ENCODE measurements around the gene TTC34.

The TTC34 gene

DNA sequence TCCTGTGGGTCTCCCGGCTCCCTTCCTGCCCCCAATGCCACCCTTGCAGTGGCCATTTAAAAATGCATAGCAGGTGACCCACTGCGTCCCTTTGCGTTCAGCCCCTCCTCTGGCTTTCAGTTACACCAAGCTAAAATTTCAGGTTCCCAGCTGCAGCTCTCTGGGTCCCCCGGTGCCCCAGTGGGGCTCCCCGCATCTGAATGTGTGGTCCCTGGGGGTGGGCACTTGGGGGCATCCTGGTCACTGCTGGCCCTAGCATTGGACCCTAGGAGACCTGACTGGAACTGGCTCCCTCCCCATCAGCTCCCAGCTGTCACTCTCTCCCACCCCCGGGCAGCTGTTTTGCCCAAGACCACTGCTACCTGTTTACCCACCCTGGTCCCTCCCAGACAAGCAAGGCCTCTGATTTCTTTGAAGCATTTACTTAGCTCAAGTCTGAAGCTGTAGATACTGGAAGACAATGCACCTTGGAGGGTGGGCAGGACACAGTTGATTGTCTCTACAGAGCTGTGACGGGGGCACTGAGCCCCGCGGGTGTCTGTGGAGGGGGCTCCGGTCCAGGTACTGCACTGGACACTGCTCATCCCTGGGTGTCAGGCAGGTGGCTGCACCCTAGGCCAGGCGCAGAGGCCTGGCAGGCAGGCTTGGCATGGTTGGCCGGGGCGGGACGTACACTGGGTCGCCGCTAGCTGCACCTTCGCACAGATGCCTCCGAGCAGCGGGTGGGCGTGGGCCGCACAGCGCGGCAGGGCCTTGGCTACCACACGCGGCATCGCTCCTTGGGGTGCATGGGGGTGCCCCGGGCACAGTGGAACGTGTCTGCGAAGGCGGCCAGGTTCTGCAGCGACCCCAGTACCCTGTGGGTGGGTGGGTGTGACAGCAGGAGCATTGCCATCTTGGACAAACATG lies 211.0 kb downstream of the TTC34 start:
- no peak for DNase-seq (ENCODE audit: low read depth)

DNA sequence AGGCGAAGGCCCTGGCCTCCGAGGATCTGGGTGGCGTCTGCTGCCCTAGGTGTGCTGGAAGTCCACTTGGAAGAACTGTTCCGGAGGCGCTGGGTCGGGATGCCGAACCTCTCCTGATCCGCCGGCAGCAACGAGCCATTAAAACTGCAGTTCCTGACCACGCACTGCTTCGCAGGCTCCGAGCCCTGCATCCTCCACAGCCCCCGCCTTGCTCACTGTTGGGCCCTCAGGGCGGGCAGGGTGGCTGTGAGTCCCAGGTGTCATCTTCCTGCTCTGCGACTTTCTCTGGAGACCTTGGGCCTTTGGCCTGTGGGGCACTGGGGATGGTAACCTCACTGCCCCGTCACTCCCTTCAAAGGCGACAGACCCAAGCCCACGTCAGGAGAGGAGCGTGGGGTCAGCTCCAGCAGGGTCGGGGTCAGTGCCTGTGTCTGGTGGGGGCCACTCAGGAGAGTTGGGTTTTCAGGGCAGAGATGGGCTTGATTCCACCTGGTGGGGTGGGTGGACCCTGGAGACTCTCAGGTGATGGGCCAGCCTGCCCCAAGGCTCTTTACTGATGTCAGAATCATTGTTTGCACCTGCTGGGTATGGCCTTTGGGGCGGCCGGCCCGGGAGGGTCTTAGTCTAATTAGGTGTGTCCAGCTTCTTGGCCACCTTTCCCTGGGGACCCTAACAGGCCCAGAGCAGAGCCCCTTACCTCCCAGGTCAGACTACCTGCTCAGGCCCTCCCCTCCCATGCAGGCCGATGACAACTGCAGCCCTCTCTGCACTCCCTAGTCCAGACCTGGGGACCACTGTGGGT lies 211.9 kb downstream of the TTC34 start:
- DNase-seq (ENCODE audit: low read depth): no peak

DNA sequence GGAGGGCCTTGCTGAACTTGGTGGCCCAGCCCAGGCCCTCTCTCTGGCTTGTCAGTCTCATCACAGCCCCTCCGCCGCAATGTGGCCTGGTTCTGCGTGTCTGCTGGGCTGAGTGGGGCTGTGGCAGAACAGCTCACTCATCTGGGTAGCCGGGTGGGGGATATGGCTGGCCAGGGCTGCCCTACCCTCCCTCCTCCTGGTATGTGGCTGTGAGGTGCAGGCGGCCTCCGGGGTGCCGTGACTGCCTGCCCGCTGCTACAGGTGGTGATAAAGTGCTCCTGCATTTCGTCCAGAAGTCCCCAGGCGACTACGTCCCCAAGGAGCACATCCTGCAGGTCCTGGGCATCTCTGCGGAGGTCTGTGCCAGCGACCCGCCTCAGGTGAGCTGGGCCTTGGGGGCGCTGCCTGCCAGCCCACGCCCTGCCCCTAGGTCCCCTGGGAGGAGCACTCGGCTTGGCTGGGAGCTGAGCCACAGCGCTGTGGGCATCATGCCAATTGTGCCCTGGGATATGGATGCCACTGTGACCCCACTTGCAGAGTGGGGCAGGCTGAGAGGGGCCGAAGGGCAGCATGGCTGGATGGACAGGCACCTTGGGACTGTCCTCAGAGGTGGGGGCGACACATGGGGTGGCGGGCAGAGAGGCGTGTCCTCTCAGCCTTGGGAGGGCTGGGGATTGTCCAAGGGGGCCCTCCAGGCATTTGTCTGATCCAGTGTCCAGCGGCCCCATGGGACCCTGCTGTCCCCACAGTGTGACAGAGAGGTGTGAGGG lies 212.6 kb downstream of the TTC34 start:
- DNase-seq (ENCODE audit: low read depth): no peak

GRCh38 chr1:2587860-2588571 lies 213.5 kb downstream of the TTC34 start:
- no peak for DNase-seq (ENCODE audit: low read depth)

- DNase-seq (ENCODE audit: low read depth): no peak
These were observed 214.2 kb downstream of the TTC34 start for GRCh38 chr1:2587071-2587859.

DNA sequence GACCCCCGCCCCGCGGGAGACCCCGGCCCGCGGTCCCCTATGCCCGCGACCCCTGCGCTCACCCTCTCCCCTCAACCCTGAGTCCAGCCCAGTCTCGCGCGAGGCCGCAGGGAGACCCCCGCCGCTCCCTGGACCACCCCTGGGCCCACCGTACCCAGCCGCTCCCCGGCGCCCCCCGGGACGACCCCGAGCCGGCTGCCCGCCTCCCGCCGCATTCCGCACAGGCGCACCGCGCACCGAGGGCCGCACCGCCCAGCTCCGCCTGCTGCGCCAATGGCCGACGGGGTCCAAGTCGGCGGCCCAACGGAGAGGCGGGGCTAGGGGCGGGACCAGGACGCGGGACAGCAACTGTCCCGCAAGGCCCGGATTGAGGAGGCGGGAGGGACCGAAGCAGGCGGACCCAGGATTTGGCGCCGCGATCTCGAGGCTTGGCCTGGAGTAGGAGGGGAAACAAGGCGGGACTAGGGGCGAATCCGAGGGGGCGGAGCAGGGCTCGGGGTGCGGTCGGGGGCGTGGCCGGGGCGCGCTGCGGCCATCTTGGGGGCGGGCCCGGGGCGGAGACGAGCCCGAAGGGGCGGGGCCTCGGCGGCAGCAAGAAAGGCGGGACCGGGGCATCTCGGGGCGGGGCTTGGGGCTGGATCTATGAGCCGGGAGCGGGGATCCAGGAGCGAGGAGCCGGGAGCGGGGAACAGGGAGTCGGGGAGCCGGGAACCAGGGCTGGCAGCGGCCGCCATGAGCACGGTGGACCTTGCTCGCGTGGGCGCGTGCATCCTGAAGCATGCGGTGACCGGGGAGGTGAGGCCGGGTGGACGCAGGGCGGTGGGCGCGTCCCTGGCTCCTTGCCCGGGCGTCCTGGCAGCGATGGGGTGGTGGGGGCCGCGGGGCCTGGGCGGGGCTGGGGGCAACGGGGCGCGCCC lies 215.1 kb downstream of the TTC34 start, which contains the start of gene PRXL2B:
Gene PRXL2B (plus strand): TSS at position 624 of the 917 bp plus-strand sequence. CDS start 109 bp downstream, at position 733.
- peak; percentile 95 for DNase-seq (ENCODE audit: low read depth)
